Neural cell (in vitro differentiated cells): ENCODE data around the gene FGFR4. TPM values are rescaled to one million over a fixed set of nuclear protein-coding genes. Genes with fewer than 3 reads are reported as not detected.

Source experiments
- H2AFZ ChIP-seq: fragments of 200-600, 300-800 bp; sonication (generic), shearing (Covaris generic); 2 replicates; pipeline ENCODE4 v1.6.0; 2014; ENCODE audit warnings: low read depth, mild to moderate bottlenecking, antibody characterized with exemption, low read length, moderate library complexity
- H3F3A ChIP-seq: fragments of 200-600 bp; shearing (Covaris generic); 2 replicates; pipeline ENCODE4 v1.6.1; 2016; ENCODE audit warnings: mild to moderate bottlenecking, moderate library complexity, mixed read lengths, antibody characterized with exemption, low read length; ENCODE audit not compliant: insufficient read depth, poor library complexity, severe bottlenecking
- H3K27ac ChIP-seq: fragments of 200-600, 300-800 bp; sonication (generic), shearing (Covaris generic); 2 replicates; pipeline ENCODE4 v1.5.1; 2014; ENCODE audit warnings: mild to moderate bottlenecking, low read length, moderate library complexity
- H3K27me3 ChIP-seq: fragments of 300-800, 200-600 bp; sonication (generic), shearing (Covaris generic); 2 replicates; pipeline ENCODE4 v1.6.0; 2014; ENCODE audit warnings: mild to moderate bottlenecking, low read depth, low read length, moderate library complexity; ENCODE audit not compliant: insufficient read depth
- H3K36me3 ChIP-seq: fragments of 300-800, 200-600 bp; sonication (generic), shearing (Covaris generic); 2 replicates; pipeline ENCODE4 v1.5.1; 2014; ENCODE audit warnings: mild to moderate bottlenecking, antibody characterized with exemption, low read length, moderate library complexity; ENCODE audit not compliant: insufficient read depth
- H3K4me2 ChIP-seq: fragments of 300-800, 200-600 bp; sonication (generic), shearing (Covaris generic); 2 replicates; pipeline ENCODE4 v1.6.0; 2014; ENCODE audit warnings: mild to moderate bottlenecking, low read length
- H3K4me3 ChIP-seq: fragments of 300-800, 200-600 bp; sonication (generic), shearing (Covaris generic); 2 replicates; pipeline ENCODE4 v1.5.1; 2014; ENCODE audit warnings: mild to moderate bottlenecking, low read length, moderate library complexity
- H3K79me2 ChIP-seq: fragments of 200-600 bp; shearing (Covaris generic); replicated peaks from 2 replicates; pipeline ENCODE4 v1.6.0; 2014; ENCODE audit warnings: mild to moderate bottlenecking, low read length, moderate library complexity; ENCODE audit not compliant: insufficient read depth
- H3K9ac ChIP-seq: fragments of 300-800, 200-600 bp; sonication (generic), shearing (Covaris generic); 2 replicates; pipeline ENCODE4 v1.6.1; 2016; ENCODE audit warnings: mild to moderate bottlenecking, low read length, mixed read lengths
- H3K9me2 ChIP-seq: fragments of 200-600 bp; shearing (Covaris generic); 2 replicates; pipeline ENCODE4 v1.6.1; 2016; ENCODE audit warnings: mild to moderate bottlenecking, low read length, mixed read lengths; ENCODE audit not compliant: insufficient read depth
- H3K9me3 ChIP-seq: fragments of 200-600, 300-800 bp; sonication (generic), shearing (Covaris generic); 2 replicates; pipeline ENCODE4 v1.6.1; 2016; ENCODE audit warnings: mild to moderate bottlenecking, mixed run types, low read length, moderate library complexity, mixed read lengths
- H4K20me1 ChIP-seq: fragments of 200-600 bp; shearing (Covaris generic); 2 replicates; pipeline ENCODE4 v1.6.1; 2016; ENCODE audit warnings: mild to moderate bottlenecking, mixed run types; ENCODE audit not compliant: insufficient read depth
- CTCF ChIP-seq: fragments of 450-650 bp; IDR thresholded peaks from 2 replicates; pipeline ENCODE4 v1.5.1; 2014; ENCODE audit warnings: antibody characterized with exemption, mild to moderate bottlenecking, moderate library complexity; ENCODE audit not compliant: poor library complexity, severe bottlenecking
- EP300 ChIP-seq: fragments of 450-650 bp; conservative IDR thresholded peaks from 2 replicates; pipeline ENCODE4 v1.6.1; 2014; ENCODE audit warnings: antibody characterized with exemption, mild to moderate bottlenecking, moderate library complexity; ENCODE audit not compliant: poor library complexity, severe bottlenecking
- EZH2 ChIP-seq: fragments of 200-600, 300-800 bp; shearing (Covaris generic), sonication (generic); IDR thresholded peaks from 2 replicates; pipeline ENCODE4 v1.6.1; 2014; ENCODE audit warnings: antibody characterized with exemption, low read length, borderline replicate concordance, mild to moderate bottlenecking; ENCODE audit not compliant: insufficient read depth, poor library complexity, severe bottlenecking
- MXI1 ChIP-seq: fragments of 450-650 bp; conservative IDR thresholded peaks from 2 replicates; pipeline ENCODE4 v1.6.1; 2014; ENCODE audit warnings: antibody characterized with exemption, mild to moderate bottlenecking; ENCODE audit not compliant: poor library complexity, severe bottlenecking
- POLR2AphosphoS5 ChIP-seq: IDR thresholded peaks from 2 replicates; pipeline ENCODE4 v1.6.1; 2012
- RAD21 ChIP-seq: fragments of 450-650 bp; conservative IDR thresholded peaks from 2 replicates; pipeline ENCODE4 v1.6.1; 2014; ENCODE audit warnings: antibody characterized with exemption, mild to moderate bottlenecking, moderate library complexity
- SMC3 ChIP-seq: fragments of 450-650 bp; conservative IDR thresholded peaks from 2 replicates; pipeline ENCODE4 v1.6.1; 2014; ENCODE audit warnings: antibody characterized with exemption, mild to moderate bottlenecking, moderate library complexity; ENCODE audit not compliant: poor library complexity
- TAF1 ChIP-seq: IDR thresholded peaks from 2 replicates; pipeline ENCODE4 v1.6.1; 2012; ENCODE audit warnings: low read depth
- polyA plus RNA-seq: library from polyadenylated mRNA; depleted of rRNA; stranded (reverse); fragments of >200 nt; gene quantifications from 2 replicates; pipeline ENCODE4 v1.2.3, GENCODE V29; 2014
- TF ChIP-seq, protein P1 (sequence below): IDR thresholded peaks from 2 replicates; pipeline ENCODE4 v1.6.1; 2012; ENCODE audit warnings: borderline replicate concordance

Gene FGFR4
- polyA plus RNA-seq, 1 donor from 2014 or later = 14.8 TPM

- H3F3A ChIP-seq = no peaks in the 10 kb centered on the region
- no peak overlapping the region for H3K27ac ChIP-seq
- H3K27me3 ChIP-seq = no peaks in the 10 kb centered on the region
- no peaks in the 10 kb centered on the region for H3K9me3 ChIP-seq
- H3K9me2 ChIP-seq = no peaks in the 10 kb centered on the region
- H3K4me2 ChIP-seq = no peak overlapping the region
- no peaks in the 10 kb centered on the region for H4K20me1 ChIP-seq
- H3K79me2 ChIP-seq = no peaks in the 10 kb centered on the region
- no peak overlapping the region for H3K4me3 ChIP-seq
- TF ChIP-seq EP300 (no peak), SMC3 (no peak), CTCF (no peak), RAD21 (no peak), POLR2AphosphoS5 (no peak), MXI1 (no peak), EZH2 (no peak), TAF1 (no peak)
- TF ChIP-seq, protein P1, sequence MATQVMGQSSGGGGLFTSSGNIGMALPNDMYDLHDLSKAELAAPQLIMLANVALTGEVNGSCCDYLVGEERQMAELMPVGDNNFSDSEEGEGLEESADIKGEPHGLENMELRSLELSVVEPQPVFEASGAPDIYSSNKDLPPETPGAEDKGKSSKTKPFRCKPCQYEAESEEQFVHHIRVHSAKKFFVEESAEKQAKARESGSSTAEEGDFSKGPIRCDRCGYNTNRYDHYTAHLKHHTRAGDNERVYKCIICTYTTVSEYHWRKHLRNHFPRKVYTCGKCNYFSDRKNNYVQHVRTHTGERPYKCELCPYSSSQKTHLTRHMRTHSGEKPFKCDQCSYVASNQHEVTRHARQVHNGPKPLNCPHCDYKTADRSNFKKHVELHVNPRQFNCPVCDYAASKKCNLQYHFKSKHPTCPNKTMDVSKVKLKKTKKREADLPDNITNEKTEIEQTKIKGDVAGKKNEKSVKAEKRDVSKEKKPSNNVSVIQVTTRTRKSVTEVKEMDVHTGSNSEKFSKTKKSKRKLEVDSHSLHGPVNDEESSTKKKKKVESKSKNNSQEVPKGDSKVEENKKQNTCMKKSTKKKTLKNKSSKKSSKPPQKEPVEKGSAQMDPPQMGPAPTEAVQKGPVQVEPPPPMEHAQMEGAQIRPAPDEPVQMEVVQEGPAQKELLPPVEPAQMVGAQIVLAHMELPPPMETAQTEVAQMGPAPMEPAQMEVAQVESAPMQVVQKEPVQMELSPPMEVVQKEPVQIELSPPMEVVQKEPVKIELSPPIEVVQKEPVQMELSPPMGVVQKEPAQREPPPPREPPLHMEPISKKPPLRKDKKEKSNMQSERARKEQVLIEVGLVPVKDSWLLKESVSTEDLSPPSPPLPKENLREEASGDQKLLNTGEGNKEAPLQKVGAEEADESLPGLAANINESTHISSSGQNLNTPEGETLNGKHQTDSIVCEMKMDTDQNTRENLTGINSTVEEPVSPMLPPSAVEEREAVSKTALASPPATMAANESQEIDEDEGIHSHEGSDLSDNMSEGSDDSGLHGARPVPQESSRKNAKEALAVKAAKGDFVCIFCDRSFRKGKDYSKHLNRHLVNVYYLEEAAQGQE = no peak
- H3K36me3 ChIP-seq = no peaks in the 10 kb centered on the region
- H3K9ac ChIP-seq = no peak overlapping the region
- H2AFZ ChIP-seq = no peak overlapping the region
Measured at GRCh38 chr5:177122566-177122965, 35.9 kb downstream of the FGFR4 start.

- Histone ChIP-seq H4K20me1 (no peaks in the 10 kb centered on the region), H3K4me3 (no peak overlapping the region), H3K9me2 (no peaks in the 10 kb centered on the region), H3K27me3 (no peaks in the 10 kb centered on the region), H3K9me3 (no peaks in the 10 kb centered on the region), H3K9ac (no peak overlapping the region), H3K27ac (no peak overlapping the region), H3K79me2 (no peaks in the 10 kb centered on the region), H2AFZ (no peak overlapping the region), H3F3A (no peaks in the 10 kb centered on the region), H3K4me2 (no peak overlapping the region), H3K36me3 (no peaks in the 10 kb centered on the region)
- TF ChIP-seq TAF1 (no peak), EZH2 (no peak), POLR2AphosphoS5 (no peak), EP300 (no peak), RAD21 (no peak), CTCF (no peak), MXI1 (no peak), SMC3 (no peak)
- TF ChIP-seq, protein P1 = no peak
Measured at GRCh38 chr5:177123789-177124485, 37.2 kb downstream of the FGFR4 start.
